SW 1271 (cell line): ENCODE results near the gene SPEG.

ENCODE experiments used
- DNase-seq, 2 experiments: peaks; one replicate each; lab custom pipeline; 2025; lab: John Stamatoyannopoulos, UW

SPEG gene

GRCh38 chr2:219533930-219534661, 99.5 kb downstream of the SPEG start:
- DNase-seq: no peak

- DNase-seq: no peak
Observed at GRCh38 chr2:219536425-219536824, 101.8 kb downstream of the SPEG start.

DNA sequence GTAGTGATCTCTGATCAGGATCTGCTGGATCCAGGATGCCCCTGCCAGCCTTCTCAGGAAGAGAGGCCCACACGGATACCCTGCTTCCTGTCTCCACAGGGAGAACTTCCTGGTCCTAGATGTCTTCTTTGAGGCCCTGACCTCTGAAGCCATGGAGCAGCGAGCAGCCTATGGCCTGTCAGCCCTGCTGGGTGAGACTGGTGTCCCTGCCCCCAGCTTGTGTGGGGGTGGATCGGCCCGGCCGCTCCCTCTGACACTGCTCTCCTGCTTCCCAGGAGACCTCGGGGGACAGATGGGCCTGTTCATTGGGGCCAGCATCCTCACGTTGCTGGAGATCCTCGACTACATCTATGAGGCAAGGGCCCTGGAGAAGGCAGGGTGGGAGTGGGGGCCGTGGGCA, 102.3 kb downstream of the SPEG start:
- DNase-seq: no peak

DNA sequence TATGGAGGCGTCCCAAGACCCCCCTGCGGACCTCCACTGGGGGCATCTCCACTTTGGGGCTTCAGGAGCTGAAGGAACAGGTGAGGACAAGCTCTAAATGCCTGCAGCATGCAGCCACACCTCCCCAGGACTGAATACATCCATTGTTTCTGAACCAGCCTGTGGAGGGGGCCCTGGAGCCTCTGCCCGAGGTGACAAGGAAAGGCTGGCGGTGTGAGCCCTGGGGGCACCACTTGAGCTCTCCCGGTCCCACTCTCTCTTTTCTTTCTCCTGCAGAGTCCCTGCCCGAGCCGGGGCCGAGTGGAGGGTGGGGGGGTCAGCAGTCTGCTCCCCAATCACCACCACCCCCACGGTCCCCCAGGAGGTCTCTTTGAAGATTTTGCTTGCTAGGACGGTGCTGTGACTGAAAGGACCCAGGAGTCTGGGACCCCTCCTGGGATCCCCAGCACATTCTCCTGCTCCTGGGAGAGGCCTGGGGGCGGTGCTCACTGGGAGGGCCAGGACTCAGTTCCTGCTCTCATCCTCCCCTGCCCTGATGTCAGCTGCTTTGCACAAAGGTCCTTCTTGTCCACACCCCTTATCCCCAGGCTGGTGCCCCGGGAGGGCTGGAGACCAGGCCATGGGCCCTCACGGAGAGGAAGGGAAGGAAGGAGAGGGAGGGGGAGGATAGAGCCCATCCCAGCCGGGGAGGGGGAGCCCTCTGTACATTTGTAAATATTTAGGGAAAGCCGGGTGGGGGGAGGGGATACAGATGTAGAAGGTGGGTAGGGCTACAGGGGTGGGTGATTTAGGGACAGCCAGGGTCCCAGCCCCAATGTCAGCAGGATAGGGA, 103.2 kb downstream of the SPEG start:
- no peak for DNase-seq

DNA sequence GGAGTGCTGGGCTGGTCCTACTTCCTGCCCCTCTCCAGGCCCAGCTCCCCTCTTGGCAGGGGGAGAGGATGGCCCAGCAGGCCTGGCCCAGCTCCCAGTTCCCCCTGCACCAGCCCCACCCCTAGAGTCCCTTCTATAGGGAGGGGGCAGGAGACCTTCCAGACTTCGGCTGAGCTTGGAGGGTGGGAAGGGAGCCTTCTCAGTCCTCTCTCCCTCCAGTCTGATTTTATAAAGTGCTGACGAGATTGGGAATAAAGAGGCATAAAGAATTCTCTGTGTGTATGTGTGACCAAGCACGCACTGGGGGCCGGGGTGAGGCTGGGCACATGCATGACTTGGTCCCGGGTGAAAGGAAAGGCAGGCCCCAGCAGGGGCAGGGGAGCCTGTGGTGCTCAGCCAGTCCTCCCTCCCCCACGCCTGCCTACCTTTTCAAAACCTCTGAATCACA, 103.9 kb downstream of the SPEG start:
- DNase-seq: no peak

GRCh38 chr2:219538956-219539788, 104.5 kb downstream of the SPEG start:
- DNase-seq: no peak

- DNase-seq: no peak
Observed at GRCh38 chr2:219539926-219540678, 105.5 kb downstream of the SPEG start.

- DNase-seq: no peak
Observed at GRCh38 chr2:219540784-219541504, 106.3 kb downstream of the SPEG start.

DNA sequence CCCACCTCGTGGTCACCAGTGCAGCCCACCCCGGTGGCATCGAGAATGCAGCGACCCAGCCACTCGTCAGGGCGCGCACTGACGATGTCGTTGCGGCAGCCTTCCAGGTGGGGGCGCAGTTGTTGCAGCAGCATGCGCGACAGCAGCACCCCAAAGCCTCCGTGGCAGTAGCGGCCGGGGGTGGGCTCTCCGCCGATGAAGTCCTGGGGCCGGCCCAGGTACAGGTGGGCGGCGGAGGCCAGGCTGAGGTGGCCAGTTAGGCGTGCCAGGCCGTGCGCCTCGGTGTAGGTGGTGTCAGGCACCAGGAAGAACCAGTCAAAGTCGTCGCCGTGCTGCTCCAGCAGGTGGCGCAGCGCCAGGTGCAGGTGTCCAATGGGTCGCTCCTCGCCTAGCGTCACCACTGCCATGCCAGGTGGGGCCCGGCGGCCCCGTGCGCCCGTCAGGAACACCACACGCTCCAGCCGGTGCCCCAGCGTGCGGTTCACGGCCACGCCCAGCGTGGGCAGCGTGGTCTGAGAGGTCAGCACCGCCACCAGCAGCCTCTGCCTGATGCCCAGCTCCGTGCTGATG, 107.1 kb downstream of the SPEG start:
- peak in 1 of 2 experiments; percentile 70 for DNase-seq

- DNase-seq: peak in 1 of 2 experiments; percentile 57
Observed at GRCh38 chr2:219542931-219543595, 108.4 kb downstream of the SPEG start.

GRCh38 chr2:219543596-219544358, 109.1 kb downstream of the SPEG start, which contains the start of the genes CHPF and TMEM198:
TSS of gene CHPF (minus strand) at chr2:219543809. CDS start at chr2:219543538, 271 bp downstream.
TSS of gene TMEM198 (plus strand) at chr2:219544028. CDS start at chr2:219544728, 700 bp downstream.
- DNase-seq: peak; percentile 88 to 92

DNA sequence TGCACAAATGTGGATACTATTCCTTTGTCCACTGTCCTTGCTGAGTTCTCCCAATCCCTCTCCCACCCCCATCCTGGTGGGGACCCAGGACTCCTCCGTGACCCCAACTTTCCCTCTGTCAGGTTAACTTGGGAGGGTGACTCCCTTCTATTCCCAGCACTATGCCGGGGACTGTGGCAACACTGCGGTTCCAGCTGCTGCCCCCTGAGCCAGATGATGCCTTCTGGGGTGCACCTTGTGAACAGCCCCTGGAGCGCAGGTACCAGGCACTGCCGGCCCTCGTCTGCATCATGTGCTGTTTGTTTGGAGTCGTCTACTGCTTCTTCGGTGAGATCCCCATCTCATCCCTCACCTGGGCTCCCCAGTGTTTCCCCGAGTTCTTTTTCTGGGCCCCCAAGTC, 109.9 kb downstream of the SPEG start:
- DNase-seq: no peak

- no peak for DNase-seq
Observed at GRCh38 chr2:219545295-219545942, 110.8 kb downstream of the SPEG start.

DNA sequence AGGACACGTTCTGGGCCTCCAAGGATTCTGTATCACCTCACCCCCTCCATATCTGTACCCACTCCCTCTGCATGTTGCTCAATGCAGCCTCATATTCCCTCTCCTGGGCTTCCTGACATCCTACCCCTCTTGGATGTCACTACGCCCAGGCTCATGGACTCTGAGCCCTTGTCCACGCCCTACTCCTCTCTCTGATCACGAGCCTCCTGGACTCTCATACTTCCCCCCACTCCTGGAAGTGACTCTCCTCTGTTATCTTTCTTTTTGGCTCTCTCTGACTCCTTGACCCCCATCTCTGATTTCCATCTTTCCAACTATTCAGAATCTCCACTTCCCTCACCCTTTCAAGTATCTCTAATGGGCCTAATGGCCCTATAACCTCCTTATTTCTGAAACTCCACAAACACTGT, 111.3 kb downstream of the SPEG start:
- no peak for DNase-seq

DNA sequence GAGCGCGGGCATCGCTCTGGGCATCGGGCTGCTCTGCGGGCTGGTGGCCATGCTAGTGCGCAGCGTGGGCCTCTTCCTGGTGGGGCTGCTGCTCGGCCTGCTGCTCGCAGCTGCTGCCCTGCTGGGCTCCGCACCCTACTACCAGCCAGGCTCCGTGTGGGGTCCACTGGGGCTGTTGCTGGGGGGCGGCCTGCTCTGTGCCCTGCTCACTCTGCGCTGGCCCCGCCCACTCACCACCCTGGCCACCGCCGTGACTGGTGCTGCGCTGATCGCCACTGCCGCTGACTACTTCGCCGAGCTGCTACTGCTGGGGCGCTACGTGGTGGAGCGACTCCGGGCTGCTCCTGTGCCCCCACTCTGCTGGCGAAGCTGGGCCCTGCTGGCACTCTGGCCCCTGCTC, 113.0 kb downstream of the SPEG start:
- DNase-seq: no peak
